ENCODE results near the gene RAPH1.
"Not testable (repeated sequence)": the region's sequence is repeated elsewhere in the genome, so short reads cannot be mapped to it uniquely, and the experiment has no call there.

Gene RAPH1

GRCh38 chr2:203533676-203534591, 1.2 kb downstream of the RAPH1 start:
- Mint-ChIP-seq H3K27ac (peak overlapping the region; percentile 41), H3K27me3 (peaks cover 8% of the 10 kb centered on the region), H3K9me3 (peaks cover 6% of the 10 kb centered on the region), H3K4me1 (peaks cover 51% of the 10 kb centered on the region), H3K4me3 (peak overlapping the region; percentile 97), H3K36me3 (peaks cover 2% of the 10 kb centered on the region)

GRCh38 chr2:203532957-203533658, 2.0 kb downstream of the RAPH1 start:
- Mint-ChIP-seq H3K36me3 (no peaks in the 10 kb centered on the region), H3K27ac (peak overlapping the region; percentile 73)

GRCh38 chr2:203527719-203528118, 7.4 kb downstream of the RAPH1 start:
- H3K27me3 Mint-ChIP-seq = peaks cover 6% of the 10 kb centered on the region
- no peaks in the 10 kb centered on the region for H3K36me3 Mint-ChIP-seq
- H3K27ac Mint-ChIP-seq = no peak overlapping the region
- H3K4me3 Mint-ChIP-seq = no peak overlapping the region
- no peaks in the 10 kb centered on the region for H3K9me3 Mint-ChIP-seq
- peaks cover 15% of the 10 kb centered on the region for H3K4me1 Mint-ChIP-seq

More at GRCh38 chr2:203532957-203533658, 2.0 kb downstream of the RAPH1 start:
- Mint-ChIP-seq H3K4me1 (peaks cover 44% of the 10 kb centered on the region), H3K9me3 (no peaks in the 10 kb centered on the region), H3K4me3 (peak overlapping the region; percentile 97), H3K27me3 (peaks cover 8% of the 10 kb centered on the region)

DNA sequence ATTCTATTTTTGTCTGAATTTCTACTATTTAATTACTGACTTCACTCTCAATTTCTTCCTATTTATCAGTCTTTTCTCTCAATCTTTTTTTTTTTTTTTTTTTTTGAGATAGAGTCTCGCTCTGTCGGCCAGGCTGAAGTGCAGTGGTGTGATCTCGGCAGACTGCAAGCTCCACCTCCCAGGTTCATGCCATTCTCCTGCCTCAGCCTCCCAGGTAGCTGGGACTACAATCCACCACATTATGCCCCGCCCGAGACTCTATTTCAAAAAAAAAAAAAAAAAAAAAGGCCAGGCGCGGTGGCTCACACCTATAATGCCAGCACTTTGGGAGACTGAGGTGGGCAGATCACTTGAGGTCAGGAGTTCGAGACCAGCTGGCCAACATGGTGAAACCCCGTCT, 21.8 kb downstream of the RAPH1 start:
- not testable (repeated sequence) for H3K4me3 Mint-ChIP-seq, H3K36me3 Mint-ChIP-seq, H3K4me1 Mint-ChIP-seq, H3K27ac Mint-ChIP-seq, H3K27me3 Mint-ChIP-seq, H3K9me3 Mint-ChIP-seq

GRCh38 chr2:203510941-203511305, 24.2 kb downstream of the RAPH1 start:
- peaks cover 5% of the 10 kb centered on the region for H3K9me3 Mint-ChIP-seq
- peaks cover 4% of the 10 kb centered on the region for H3K36me3 Mint-ChIP-seq
- H3K4me1 Mint-ChIP-seq = peaks cover 10% of the 10 kb centered on the region
- no peaks in the 10 kb centered on the region for H3K27me3 Mint-ChIP-seq
- H3K4me3 Mint-ChIP-seq = no peak overlapping the region
- H3K27ac Mint-ChIP-seq = no peak overlapping the region

GRCh38 chr2:203510256-203510940, 24.7 kb downstream of the RAPH1 start:
- Mint-ChIP-seq H3K36me3 (peaks cover 4% of the 10 kb centered on the region), H3K9me3 (peaks cover 4% of the 10 kb centered on the region), H3K27me3 (no peaks in the 10 kb centered on the region), H3K4me3 (no peak overlapping the region), H3K27ac (no peak overlapping the region), H3K4me1 (peaks cover 7% of the 10 kb centered on the region)

- not testable (repeated sequence) for H3K36me3 Mint-ChIP-seq, H3K9me3 Mint-ChIP-seq, H3K4me3 Mint-ChIP-seq, H3K27ac Mint-ChIP-seq, H3K27me3 Mint-ChIP-seq
- peaks cover 29% of the 10 kb centered on the region for H3K4me1 Mint-ChIP-seq
Measured at GRCh38 chr2:203503460-203503859, 31.6 kb downstream of the RAPH1 start.

DNA sequence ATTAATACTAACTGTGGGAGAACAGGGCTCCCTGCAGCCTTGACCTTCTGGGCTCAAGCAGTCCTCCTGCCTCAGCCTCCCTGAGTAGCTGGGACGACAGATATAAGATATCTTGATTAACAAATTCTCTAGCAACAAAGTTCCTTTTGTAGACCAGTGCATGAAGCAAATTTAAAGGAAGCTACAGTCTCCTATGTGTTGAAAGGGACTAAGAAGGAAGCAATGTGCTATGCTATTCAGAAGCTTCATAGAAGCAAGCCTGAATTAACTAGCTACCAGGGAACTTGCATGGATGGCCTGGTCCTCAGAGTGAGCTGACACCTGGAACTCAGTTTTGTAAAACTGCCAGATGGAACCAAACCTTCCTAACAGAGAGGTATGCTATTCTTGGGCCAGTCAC, 33.2 kb downstream of the RAPH1 start:
- Mint-ChIP-seq H3K9me3 (no peaks in the 10 kb centered on the region), H3K36me3 (peaks cover 2% of the 10 kb centered on the region), H3K4me1 (peaks cover 34% of the 10 kb centered on the region), H3K27me3 (no peaks in the 10 kb centered on the region), H3K4me3 (no peak overlapping the region), H3K27ac (no peak overlapping the region)

- H3K36me3 Mint-ChIP-seq = peaks cover 2% of the 10 kb centered on the region
- no peak overlapping the region for H3K4me3 Mint-ChIP-seq
- peak overlapping the region; percentile 44 for H3K27ac Mint-ChIP-seq
- no peaks in the 10 kb centered on the region for H3K9me3 Mint-ChIP-seq
- no peaks in the 10 kb centered on the region for H3K27me3 Mint-ChIP-seq
- H3K4me1 Mint-ChIP-seq = peaks cover 34% of the 10 kb centered on the region
Measured at GRCh38 chr2:203500951-203501350, 34.1 kb downstream of the RAPH1 start.

DNA sequence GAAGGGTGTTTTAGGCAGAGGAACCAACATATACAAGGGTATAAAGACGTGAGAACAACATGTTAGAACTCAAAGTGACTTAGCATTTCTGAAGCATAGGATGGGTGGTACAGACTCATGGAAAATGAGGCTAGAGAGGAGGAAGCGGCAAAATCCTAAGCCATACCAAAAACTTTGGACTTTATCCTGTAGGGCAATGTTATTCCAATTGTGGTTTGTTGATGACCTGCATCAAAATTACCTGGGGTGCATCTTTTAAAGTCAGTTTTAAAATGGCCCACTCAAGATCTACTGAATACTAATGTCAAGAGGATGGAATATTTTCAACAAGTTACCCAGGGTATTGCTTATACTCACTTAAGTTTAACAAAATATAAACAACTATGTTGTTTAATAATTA, 34.8 kb downstream of the RAPH1 start:
- H3K4me3 Mint-ChIP-seq = no peak overlapping the region
- H3K4me1 Mint-ChIP-seq = peaks cover 34% of the 10 kb centered on the region
- H3K9me3 Mint-ChIP-seq = no peaks in the 10 kb centered on the region
- H3K27me3 Mint-ChIP-seq = no peaks in the 10 kb centered on the region
- H3K36me3 Mint-ChIP-seq = peaks cover 2% of the 10 kb centered on the region
- H3K27ac Mint-ChIP-seq = no peak overlapping the region

DNA sequence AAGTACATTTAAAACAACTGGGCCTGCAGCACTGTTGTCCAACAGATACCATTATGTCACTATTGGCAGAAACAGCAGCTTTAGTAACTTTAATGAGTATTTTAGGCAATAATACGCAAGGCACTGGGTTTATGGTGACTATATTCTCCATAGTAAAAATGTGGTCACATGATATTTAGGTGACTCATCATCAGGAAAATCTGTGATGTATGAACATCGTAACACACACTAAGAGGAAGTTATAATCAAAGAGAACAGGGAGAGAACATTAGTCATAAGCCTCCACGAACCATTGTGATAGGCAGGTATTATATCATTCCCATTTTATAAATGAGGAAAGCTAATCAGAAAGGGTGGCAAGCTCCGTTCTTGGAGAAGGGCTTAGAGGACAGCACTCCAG, 36.9 kb downstream of the RAPH1 start:
- Mint-ChIP-seq H3K9me3 (no peaks in the 10 kb centered on the region), H3K27ac (peak overlapping the region; percentile 53), H3K4me1 (peaks cover 37% of the 10 kb centered on the region), H3K36me3 (no peaks in the 10 kb centered on the region), H3K4me3 (peak overlapping the region; percentile 12), H3K27me3 (no peaks in the 10 kb centered on the region)

DNA sequence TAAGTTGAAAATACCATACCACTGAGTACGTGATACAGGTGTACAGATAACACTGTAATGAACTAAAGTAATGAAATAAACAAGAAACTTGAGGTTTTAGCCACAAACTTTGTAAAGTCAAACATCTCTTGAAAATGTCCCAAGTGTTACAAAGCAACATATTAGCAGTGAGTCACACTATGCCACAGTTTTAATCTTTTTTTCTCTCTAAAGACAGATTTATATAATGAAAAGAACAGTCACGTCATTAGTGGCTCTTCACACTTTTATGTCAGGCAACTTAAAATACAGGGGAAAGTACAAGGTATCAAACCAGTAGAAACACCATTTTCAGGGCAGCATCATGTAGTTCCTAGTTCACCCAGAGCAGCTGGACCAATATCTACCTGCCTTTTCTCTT, 42.1 kb downstream of the RAPH1 start:
- H3K9me3 Mint-ChIP-seq = no peaks in the 10 kb centered on the region
- H3K27me3 Mint-ChIP-seq = no peaks in the 10 kb centered on the region
- no peaks in the 10 kb centered on the region for H3K36me3 Mint-ChIP-seq
- peaks cover 16% of the 10 kb centered on the region for H3K4me1 Mint-ChIP-seq
- H3K27ac Mint-ChIP-seq = no peak overlapping the region
- no peak overlapping the region for H3K4me3 Mint-ChIP-seq

DNA sequence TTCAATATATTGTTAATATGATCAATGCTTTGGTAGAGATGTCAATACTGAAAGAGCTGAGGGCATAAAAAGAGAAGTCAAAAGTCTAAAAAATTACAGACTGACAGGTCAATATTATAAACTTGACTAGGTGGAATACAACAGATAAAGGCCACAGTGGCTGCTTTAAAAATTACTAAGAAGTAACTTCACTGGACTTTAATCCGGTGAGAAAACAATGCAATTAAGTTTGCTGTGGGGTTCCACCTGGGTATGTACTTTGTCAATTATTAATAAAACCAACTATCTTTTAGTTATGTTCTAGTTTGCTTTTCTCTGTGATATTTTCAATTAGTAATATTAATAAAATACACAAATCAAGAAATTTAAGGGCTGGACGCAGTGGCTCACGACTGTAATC, 44.7 kb downstream of the RAPH1 start:
- no peaks in the 10 kb centered on the region for H3K27me3 Mint-ChIP-seq
- no peak overlapping the region for H3K27ac Mint-ChIP-seq
- no peak overlapping the region for H3K4me3 Mint-ChIP-seq
- no peaks in the 10 kb centered on the region for H3K9me3 Mint-ChIP-seq
- peaks cover 13% of the 10 kb centered on the region for H3K4me1 Mint-ChIP-seq
- H3K36me3 Mint-ChIP-seq = no peaks in the 10 kb centered on the region

- no peaks in the 10 kb centered on the region for H3K9me3 Mint-ChIP-seq
- H3K4me3 Mint-ChIP-seq = no peak overlapping the region
- peaks cover 14% of the 10 kb centered on the region for H3K4me1 Mint-ChIP-seq
- H3K27ac Mint-ChIP-seq = no peak overlapping the region
- no peaks in the 10 kb centered on the region for H3K36me3 Mint-ChIP-seq
- no peaks in the 10 kb centered on the region for H3K27me3 Mint-ChIP-seq
Measured at GRCh38 chr2:203489531-203489930, 45.6 kb downstream of the RAPH1 start.

DNA sequence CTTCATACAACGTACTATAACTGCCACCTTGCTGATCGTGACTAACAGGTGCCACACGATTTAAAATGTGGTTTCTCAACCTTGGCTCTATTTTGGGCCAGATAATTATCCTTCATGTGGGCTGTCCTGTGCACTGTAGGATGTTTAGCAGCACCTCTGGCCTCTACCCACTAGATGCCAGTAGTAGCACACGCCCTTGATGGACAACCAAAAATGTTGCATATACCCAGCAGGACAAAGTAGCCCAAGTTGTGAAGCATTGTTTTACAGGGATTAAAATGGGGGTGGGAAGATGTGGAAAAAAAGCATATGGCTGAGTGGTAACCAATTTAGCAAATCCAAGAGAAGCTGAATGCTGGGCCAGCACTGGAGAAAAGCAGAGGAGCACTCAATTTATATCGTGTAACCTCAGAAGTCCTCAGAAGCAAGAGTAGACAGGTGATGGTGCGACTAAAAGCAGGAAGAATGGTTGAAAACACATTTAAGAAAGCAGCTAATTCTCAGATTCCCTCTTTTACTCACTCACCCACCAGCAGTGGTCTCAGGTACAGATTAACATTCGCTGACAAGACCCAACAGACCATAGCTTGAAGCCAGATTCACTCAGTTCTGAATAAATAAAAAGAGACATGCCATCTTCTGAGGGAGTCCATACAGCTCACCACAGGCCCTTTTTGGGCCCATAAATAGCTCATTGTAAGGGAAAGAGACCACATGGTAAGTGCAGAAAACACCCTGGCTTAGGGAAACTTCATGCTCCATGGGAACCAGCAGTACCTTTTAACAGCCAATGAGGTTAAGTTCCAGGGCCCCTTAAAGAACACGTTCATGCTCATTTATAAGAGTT, 50.6 kb downstream of the RAPH1 start:
- Mint-ChIP-seq H3K36me3 (no peaks in the 10 kb centered on the region), H3K27ac (peak overlapping the region; percentile 67), H3K27me3 (no peaks in the 10 kb centered on the region), H3K9me3 (no peaks in the 10 kb centered on the region), H3K4me3 (no peak overlapping the region), H3K4me1 (peaks cover 8% of the 10 kb centered on the region)
